Psoas muscle (tissue), 8 donors: ENCODE data around the gene DYRK2. TPM values are rescaled to one million over a fixed set of nuclear protein-coding genes. Genes with fewer than 3 reads are reported as not detected.

Experiments
- ATAC-seq, 4 donors: fragments of 200-7000 bp; cut with Tn5 transposase; one replicate each; pipeline ENCODE4 v1.9.1; 2020; ENCODE audit warnings: moderate library complexity in 3 of 4, mild to moderate bottlenecking in 2 of 4
- DNase-seq, 2 donors: peaks; one replicate each; pipeline ENCODE4 v3.0.0-alpha.2; 2020
- H3K27ac ChIP-seq: fragments of 200-600 bp; one replicate; pipeline ENCODE4 v1.8.0; 2022
- H3K27me3 ChIP-seq, 3 donors: fragments of 200-600 bp in 1 of 3; one replicate each; pipeline versions ENCODE4 v1.6.1 to v1.8.0; 2013 to 2022; ENCODE audit warnings: low read length in 2 of 3, mild to moderate bottlenecking in 2 of 3, moderate library complexity in 1 of 3; ENCODE audit not compliant: insufficient read depth in 3 of 3
- H3K36me3 ChIP-seq, 2 donors: fragments of 200-600 bp in 1 of 2; one replicate each; pipeline versions ENCODE4 v1.6.1 to v1.8.0; 2013 to 2022; ENCODE audit warnings: low read depth in 1 of 2, mild to moderate bottlenecking in 1 of 2, moderate library complexity in 1 of 2; ENCODE audit not compliant: insufficient read depth in 1 of 2
- H3K4me1 ChIP-seq: fragments of 200-600 bp; one replicate; pipeline ENCODE4 v1.8.0; 2022
- H3K4me3 ChIP-seq: fragments of 200-600 bp; one replicate; pipeline ENCODE4 v1.8.0; 2022; ENCODE audit warnings: mild to moderate bottlenecking
- H3K9me3 ChIP-seq: fragments of 200-600 bp; one replicate; pipeline ENCODE4 v1.8.0; 2022
- CTCF ChIP-seq: fragments of 200-600 bp; IDR thresholded peaks from one replicate; pipeline ENCODE4 v1.8.0; 2022; ENCODE audit warnings: antibody characterized with exemption
- WGBS, 3 donors: extraction: QIAGEN DNeasy Blood & Tissue Kit; methylation state at CpG; one replicate each; pipeline versions ENCODE4 v1.1.6 to v1.1.7; 2013; 5-methylcytosine and 5-hydroxymethylcytosine counted together
- intact Hi-C, 2 donors: fragments of 100-400 bp; cut with DNase I; formaldehyde crosslinking; loops; one replicate each; pipeline versions ENCODE4 v1.11.0 to v1.14.2; 2022
- polyA plus RNA-seq, 3 donors: library from polyadenylated mRNA; stranded (reverse); fragments of 200-250 nt; gene quantifications; one replicate each; pipeline ENCODE4 v1.2.3, GENCODE V29; 2013
- total RNA-seq, 4 donors: library from RNA; stranded (reverse); fragmentation: NEBNext Ultra II Directional in 2 of 4; extraction: Animal tissue kit (Norgen Biotek cat#: 25700) in 2 of 4; gene quantifications; one replicate each; pipeline versions ENCODE4 v1.2.1 to v1.2.4, GENCODE V29; 2021 to 2023
- donor health status: healthy with polysubstance abuse.
- donor health status: DM: no; HTN: no; CAD: no; lungs with moderate emphysema.
- donor health status: Bipolar disorder and iron deficiency.
- donor health status: healthy.
- donor health status: DM: yes; HTN: yes; CAD: no.
- donor health status: DM: no; HTN: no; CAD: no.
- donor health status: DM: no; HTN: no; CAD: no.
- donor health status: DM: yes; HTN: yes; CAD: no.

Gene DYRK2
- total and polyA plus RNA-seq, 7 donors: 2.8 to 46.4 (median 11.0) TPM

GRCh38 chr12:67647181-67647798, 1.3 kb upstream of the DYRK2 start:
- intact Hi-C loops: loop anchor here (5.0 to 10.0 kb wide), 3 partner anchors 130 to 205 kb away; no protein-coding TSS in a partner anchor
- Histone ChIP-seq H3K36me3 (no peaks in the 10 kb centered on the region), H3K4me3 (peak overlapping the region; percentile 96), H3K27me3 (no peaks in the 10 kb centered on the region), H3K27ac (peak overlapping the region; percentile 99), H3K9me3 (no peaks in the 10 kb centered on the region), H3K4me1 (peaks cover 13% of the 10 kb centered on the region)
- peak in 3 of 4 donors; percentile 0 to 6 (median 2) for ATAC-seq
- 22 to 39% (median 28%) methylated on average over 21 of the region's 21 CpGs for WGBS, 3 donors
- peak in 1 of 2 donors; percentile 56 for DNase-seq
- TF ChIP-seq CTCF: no peak

GRCh38 chr12:67647799-67648520, 585 bp upstream of the DYRK2 start:
- H3K4me3 ChIP-seq: peak overlapping the region; percentile 96
- peaks cover 20% of the 10 kb centered on the region for H3K4me1 ChIP-seq
- no peaks in the 10 kb centered on the region for H3K36me3 ChIP-seq
- TF ChIP-seq CTCF: peak; percentile 43
- ATAC-seq (peak; percentile 82 to 90 (median 86)), DNase-seq (peak; percentile 84 to 91)
- intact Hi-C loops: loop anchor here (2.0 to 10.0 kb wide), 4 partner anchors 131 to 291 kb away; no protein-coding TSS in a partner anchor
- peak overlapping the region; percentile 99 for H3K27ac ChIP-seq
- WGBS, 3 donors: 0 to 1% (median 1%) methylated on average over 38 to 41 of the region's 41 CpGs
- no peaks in the 10 kb centered on the region for H3K27me3 ChIP-seq
- H3K9me3 ChIP-seq: no peaks in the 10 kb centered on the region

GRCh38 chr12:67649261-67649569, 670 bp downstream of the DYRK2 start:
- intact Hi-C loops: loop anchor here (2.0 to 10.0 kb wide), 4 partner anchors 132 to 292 kb away; no protein-coding TSS in a partner anchor
- ATAC-seq (peak; percentile 23 to 31 (median 28)), DNase-seq (peak in 1 of 2 donors; percentile 67)
- TF ChIP-seq CTCF: no peak
- H3K36me3 ChIP-seq: no peaks in the 10 kb centered on the region
- H3K27me3 ChIP-seq: no peaks in the 10 kb centered on the region
- H3K9me3 ChIP-seq: no peaks in the 10 kb centered on the region
- H3K4me3 ChIP-seq: peak overlapping the region; percentile 96
- peak overlapping the region; percentile 99 for H3K27ac ChIP-seq
- peaks cover 32% of the 10 kb centered on the region for H3K4me1 ChIP-seq
- WGBS, 3 donors: 0 to 1% (median 0%) methylated on average over 11 to 41 of the region's 41 CpGs

DNA sequence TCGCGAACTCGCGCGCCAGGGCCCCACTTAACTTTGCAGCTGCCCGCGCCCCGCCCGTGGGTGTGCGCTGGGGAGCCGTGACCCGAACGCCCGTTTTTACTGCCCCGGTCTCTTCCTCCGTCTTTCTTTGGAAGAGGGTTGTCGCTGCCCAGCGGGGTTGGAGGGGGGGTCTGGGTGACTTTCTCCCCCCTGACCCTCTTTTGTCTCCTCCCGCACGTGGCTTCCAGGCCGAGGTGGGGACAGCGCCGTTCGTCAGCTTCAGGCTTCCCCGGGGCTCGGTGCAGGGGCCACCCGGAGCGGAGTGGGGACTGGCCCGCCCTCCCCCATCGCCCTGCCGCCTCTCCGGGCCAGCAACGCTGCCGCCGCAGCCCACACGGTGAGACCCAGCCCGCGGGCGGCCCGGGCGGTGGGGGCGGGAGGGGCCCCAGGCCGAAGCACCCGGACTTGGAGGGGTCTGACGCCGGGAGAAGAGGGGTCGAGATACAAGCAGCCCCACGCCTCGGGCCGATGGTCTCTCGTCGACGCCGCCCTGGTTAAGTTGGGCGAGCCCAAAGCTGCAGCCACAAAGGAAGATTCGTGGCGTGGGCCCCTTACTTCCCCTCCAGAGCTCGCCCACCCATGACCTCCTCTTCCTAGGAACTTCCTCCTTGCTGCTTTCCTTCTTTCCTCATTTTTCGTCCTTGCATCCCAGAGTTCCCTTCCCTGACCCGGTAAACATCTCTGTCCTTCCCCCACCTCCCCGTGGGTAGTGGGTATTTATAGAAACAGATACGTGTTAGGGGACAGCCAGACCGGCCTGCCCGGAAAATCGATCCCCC, 1.2 kb downstream of the DYRK2 start:
- intact Hi-C loops: loop anchor here (2.0 to 10.0 kb wide), 10 partner anchors 132 to 293 kb away; no protein-coding TSS in a partner anchor
- no peak for TF ChIP-seq CTCF
- 0 to 1% (median 1%) methylated on average over 55 to 65 of the region's 65 CpGs for WGBS, 3 donors
- peak; percentile 41 to 69 for DNase-seq
- Histone ChIP-seq H3K4me3 (peak overlapping the region; percentile 96), H3K36me3 (no peaks in the 10 kb centered on the region), H3K27ac (peak overlapping the region; percentile 99), H3K9me3 (no peaks in the 10 kb centered on the region), H3K27me3 (no peaks in the 10 kb centered on the region), H3K4me1 (peaks cover 38% of the 10 kb centered on the region)
- ATAC-seq: peak; percentile 31 to 55 (median 36)
